ENCODE data around the gene TSPAN15. TPM values are rescaled to one million over a fixed set of nuclear protein-coding genes. Genes with fewer than 3 reads are reported as not detected.

TSPAN15 gene
- total RNA-seq, 1 donor, result 0.27 TPM

DNA sequence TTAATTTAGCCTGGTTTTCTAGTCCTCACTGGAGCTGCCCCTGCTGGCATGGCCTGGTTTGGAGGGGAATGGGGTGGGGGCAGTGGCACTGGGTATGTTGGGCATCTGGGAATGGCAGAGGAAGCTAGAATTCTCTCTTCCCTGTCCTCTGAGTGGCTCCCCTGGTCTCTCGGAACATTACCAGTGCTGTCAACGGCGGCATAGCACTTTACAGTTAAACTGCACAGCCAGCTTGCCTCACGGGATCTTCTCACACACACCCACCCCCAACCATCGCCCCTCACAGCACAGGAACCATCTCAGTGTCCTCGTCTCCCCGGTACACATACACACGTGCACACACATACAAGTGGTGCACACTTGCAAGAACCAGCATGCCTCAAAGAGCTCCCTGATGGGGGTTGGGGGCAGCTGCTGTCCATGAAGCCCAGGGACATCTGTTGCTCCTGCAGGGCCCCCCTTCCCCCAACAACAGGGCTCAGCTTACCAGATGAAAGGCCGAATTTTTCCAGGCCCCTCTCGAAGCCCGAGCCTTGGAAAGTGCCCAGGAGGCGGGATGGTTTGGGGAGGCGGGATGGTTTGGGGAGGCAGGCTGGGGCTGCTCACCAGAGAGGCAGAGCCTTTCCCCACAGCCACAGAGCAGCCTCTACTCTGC, 41.0 kb downstream of the TSPAN15 start:
- DNase-seq (ENCODE audit: low read depth), result no peak
- TF ChIP-seq, protein P1, sequence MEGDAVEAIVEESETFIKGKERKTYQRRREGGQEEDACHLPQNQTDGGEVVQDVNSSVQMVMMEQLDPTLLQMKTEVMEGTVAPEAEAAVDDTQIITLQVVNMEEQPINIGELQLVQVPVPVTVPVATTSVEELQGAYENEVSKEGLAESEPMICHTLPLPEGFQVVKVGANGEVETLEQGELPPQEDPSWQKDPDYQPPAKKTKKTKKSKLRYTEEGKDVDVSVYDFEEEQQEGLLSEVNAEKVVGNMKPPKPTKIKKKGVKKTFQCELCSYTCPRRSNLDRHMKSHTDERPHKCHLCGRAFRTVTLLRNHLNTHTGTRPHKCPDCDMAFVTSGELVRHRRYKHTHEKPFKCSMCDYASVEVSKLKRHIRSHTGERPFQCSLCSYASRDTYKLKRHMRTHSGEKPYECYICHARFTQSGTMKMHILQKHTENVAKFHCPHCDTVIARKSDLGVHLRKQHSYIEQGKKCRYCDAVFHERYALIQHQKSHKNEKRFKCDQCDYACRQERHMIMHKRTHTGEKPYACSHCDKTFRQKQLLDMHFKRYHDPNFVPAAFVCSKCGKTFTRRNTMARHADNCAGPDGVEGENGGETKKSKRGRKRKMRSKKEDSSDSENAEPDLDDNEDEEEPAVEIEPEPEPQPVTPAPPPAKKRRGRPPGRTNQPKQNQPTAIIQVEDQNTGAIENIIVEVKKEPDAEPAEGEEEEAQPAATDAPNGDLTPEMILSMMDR (IDR thresholded peaks at IDR 0.05; ENCODE audit: insufficient read depth, low read length), result no peak
- H3K4me3 ChIP-seq (ENCODE audit: low read depth, low read length), result no peak overlapping the region

DNA sequence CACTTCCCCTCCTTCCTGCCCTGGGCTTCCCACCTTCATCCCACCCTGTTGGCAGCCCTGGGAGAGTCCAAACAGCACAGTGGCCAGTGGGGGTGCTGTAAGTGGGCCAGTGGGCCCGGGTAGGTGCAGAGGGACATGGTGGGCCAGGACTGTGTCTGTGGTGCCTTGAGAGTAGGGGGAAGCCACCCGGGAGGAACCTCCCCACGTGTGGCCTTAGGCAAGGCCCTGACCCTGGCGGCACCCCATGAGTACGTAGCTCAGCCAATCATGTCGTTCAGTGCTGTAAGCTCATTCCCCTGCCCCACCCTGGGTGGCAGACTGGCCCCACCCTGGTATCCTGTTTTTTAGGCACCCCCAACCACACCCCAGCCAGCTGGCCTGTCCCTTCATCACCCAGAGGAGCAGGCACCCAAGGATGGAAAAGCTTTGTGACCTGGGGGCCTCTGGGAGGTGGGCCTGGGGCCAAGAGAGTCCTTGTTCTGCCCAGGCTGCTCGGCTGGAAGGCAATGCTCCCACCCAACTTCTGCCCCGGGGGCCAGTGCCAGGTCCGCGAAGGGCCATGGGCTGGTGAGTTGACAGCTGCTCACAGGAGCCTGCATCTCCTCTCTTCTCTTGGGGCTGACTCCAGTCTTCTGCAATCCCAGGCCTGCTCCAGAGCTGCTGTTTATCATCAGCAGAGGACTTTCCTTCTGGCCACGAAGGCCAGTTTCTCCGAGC, 41.6 kb downstream of the TSPAN15 start:
- no peak overlapping the region for H3K4me3 ChIP-seq (ENCODE audit: low read depth, low read length)
- TF ChIP-seq, protein P1 (IDR thresholded peaks at IDR 0.05; ENCODE audit: insufficient read depth, low read length), result no peak
- no peak for DNase-seq (ENCODE audit: low read depth)

DNA sequence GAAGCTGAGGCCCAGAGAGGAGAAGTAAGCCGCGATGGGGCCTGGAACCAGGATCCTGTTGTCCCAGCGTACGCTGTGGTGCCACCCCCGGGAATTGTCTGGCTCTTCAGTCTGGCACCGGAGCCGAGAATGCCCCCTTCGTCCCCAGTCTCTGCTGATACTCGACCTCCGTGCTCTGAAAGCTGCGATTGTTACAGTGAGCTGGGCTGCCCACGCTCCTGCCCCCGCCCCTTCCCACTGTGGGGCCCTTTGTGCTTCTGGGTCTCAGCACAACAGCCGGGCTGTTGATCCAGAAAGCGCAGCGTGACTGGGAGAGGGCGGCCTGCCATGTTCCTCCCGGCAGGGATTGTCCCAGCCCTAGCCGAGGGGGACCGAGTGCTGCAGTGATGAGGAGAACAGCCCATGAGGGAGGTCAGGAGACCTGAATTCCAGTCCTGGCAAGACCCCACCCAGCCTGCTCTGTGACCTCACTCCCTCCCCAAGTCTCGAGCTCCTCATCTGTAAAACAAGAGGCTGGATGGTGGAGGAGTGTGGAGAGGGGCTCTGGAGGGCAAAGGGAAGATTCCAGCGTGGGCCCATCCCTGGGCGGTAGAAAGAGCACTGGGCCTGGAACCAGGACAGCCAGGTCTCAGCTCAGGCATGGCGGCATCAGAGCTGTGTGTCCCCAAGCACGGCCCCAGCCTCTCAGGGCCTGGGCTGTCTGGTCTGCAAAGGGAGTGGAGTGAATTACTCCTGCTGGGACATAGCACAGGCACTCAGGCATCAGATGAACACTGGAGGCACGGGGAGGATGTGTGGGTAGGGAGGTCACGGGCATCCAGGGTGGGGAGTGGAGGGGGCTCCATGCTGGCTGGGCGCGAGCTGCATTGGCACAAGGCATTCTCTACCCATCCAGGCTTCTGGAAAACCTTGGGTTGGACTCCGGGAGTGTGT, 43.6 kb downstream of the TSPAN15 start:
- DNase-seq (ENCODE audit: low read depth), result no peak
- TF ChIP-seq, protein P1 (IDR thresholded peaks at IDR 0.05; ENCODE audit: insufficient read depth, low read length), result no peak
- no peak overlapping the region for H3K4me3 ChIP-seq (ENCODE audit: low read depth, low read length)

DNA sequence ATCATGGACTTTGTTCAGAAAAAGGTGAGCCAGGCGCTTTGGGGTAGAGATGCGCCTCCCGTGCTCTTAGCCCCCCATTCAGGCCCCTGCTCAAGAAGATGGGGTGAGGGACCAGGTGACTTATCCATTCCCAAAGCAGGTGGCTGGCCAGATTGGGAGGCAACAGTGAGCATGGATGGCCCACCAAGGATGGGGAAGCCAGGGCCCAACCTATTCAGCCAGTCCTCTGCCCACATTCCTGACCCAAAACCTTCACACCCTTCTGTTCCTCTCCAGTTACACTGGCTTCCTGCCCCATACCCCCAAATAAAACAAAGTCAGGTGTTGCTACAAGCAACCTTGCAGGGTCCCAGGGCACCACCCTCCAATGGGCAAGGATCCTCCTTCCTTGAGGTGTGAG, 44.4 kb downstream of the TSPAN15 start:
- no peak overlapping the region for H3K4me3 ChIP-seq (ENCODE audit: low read depth, low read length)
- DNase-seq (ENCODE audit: low read depth), result no peak
- TF ChIP-seq, protein P1 (IDR thresholded peaks at IDR 0.05; ENCODE audit: insufficient read depth, low read length), result no peak

DNA sequence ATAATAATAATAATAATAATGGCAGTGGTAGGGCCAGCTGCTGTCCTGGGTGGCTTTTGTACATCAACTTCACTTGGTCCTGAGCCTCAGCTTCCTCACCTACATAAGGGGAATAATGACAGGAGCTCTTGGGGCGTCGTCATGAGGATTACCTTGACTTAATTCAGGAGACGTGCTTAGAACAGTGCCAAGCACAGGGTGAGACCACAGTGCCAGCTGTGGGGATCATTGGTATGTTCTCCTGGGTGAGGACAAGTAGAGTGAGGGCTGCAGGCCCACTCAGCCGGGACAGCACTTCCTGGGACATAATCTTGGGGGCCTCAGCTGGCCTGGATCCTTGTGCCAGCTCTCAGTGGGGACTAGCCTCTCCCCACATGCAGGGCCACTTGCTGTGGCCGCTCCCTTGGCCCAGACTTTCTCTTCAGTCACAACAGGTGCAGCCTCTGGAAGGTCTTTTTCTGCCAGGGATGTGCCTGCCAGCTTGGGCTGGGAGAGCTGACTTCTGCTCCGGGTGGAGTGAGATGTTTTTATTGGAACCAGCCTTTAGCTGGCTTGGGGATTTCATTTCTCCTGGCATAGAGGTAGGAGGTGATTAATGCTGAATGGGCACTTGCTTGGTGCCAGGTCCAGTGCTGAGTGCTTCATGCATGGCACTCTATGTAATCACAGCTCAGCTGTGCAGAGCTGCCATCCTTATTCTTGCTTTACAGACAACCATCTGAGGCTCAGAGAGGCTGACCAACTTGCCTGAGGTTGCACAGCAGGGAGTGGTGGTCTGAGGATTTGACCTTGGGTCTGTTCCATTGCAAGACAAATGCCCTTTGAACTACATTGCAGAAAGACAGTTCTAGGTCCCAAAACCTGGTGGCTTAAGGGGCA, 45.3 kb downstream of the TSPAN15 start:
- H3K4me3 ChIP-seq (ENCODE audit: low read depth, low read length), result no peak overlapping the region
- TF ChIP-seq, protein P1 (IDR thresholded peaks at IDR 0.05; ENCODE audit: insufficient read depth, low read length), result no peak
- DNase-seq (ENCODE audit: low read depth), result no peak

DNA sequence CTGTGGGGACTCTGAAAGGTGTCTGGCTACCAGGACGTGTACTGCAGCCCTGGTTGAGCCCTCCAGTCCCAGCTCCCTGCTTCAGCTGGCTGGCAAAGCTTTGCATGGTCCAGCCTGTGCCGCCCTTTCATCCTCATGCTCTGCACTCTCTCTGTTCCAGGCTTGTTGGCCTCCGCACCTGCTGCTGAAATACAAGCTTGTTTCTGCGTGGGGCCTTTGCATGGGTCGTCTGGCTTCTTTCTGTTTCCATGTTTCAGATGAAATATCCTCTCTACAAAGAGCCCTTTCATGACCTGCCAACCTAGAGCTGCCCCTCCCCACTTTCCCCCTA, 45.9 kb downstream of the TSPAN15 start:
- no peak overlapping the region for H3K4me3 ChIP-seq (ENCODE audit: low read depth, low read length)
- TF ChIP-seq, protein P1 (IDR thresholded peaks at IDR 0.05; ENCODE audit: insufficient read depth, low read length), result no peak
- no peak for DNase-seq (ENCODE audit: low read depth)

All from fibroblast of the aortic adventitia (primary cell).